SH-SY5Y (cell line): ENCODE results near the gene VAV2.
A peak's percentile ranks its signal among the peaks of the same experiment; 100 is the strongest.

Experiments
- GATA2 ChIP-seq: IDR thresholded peaks from 2 replicates; pipeline ENCODE4 v1.6.1; 2011; ENCODE audit warnings: mild to moderate bottlenecking, low read depth, low read length
- GATA3 ChIP-seq: IDR thresholded peaks from 2 replicates; pipeline ENCODE4 v1.6.1; 2011; ENCODE audit warnings: low read depth, mild to moderate bottlenecking, low read length, moderate library complexity

VAV2 gene

GRCh38 chr9:133945314-133945975 is 46.7 kb downstream of the VAV2 start:
- TF ChIP-seq GATA3 (no peak), GATA2 (no peak)

DNA sequence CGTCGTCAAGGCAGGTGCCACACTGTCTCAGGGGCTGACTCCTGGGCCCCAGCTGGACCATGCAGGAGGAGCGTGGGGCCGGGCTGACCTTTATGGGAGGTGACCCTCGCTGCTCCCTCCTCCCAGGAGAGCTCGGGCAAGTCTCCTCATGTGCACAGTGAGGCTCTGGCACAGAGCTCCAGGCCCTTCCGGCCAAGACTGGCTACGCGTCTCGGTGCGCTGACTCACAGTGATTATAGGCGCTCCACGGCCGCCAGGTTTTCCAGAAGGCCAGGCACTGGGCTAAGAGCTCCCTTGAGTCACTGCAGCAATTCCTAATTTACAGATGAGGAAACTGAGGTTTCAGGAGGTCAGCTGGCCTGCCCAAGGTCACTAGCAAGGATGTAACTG is 47.4 kb downstream of the VAV2 start:
- TF ChIP-seq GATA3 (no peak), GATA2 (no peak)

- TF ChIP-seq GATA3 (no peak), GATA2 (peak; percentile 99)
Observed at GRCh38 chr9:133943781-133944745, 48.1 kb downstream of the VAV2 start.

DNA sequence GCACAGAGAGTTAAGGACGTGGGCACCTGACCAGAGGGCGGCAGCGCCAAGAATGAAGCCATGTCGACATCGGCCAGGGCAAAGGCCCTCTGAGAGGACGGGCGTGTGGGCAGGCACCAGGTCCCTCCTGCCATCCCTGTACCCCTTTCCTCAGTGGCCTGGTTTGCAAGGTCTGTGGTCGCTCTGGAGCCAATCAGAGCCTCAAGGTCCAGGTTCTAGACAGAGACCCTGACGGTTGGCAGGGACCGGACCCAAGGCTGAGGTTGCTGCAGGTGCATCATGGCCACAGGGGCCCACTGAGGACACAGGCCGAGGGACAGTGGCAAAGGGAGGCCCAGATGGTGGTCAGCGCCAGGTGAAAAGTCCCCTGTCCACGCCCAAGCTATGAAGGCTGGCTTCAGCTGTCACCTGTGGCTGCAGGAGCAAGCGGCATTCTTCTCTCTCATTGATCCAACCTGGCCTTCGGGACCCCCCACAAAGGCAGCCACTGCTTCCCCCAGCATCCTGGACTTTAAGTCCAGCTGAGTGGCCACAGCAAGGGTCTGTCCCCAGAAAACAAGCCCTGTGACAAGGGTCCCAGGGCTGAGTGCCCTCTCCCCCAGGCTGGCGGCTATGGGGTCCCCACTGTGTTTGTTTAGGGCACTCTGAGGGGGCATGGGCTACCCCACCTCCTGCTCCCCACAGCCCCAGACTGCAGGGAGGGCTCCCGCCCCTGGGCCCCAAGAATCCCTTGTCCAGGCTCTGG is 48.9 kb downstream of the VAV2 start:
- no peak for TF ChIP-seq GATA2
- TF ChIP-seq GATA3 = no peak

DNA sequence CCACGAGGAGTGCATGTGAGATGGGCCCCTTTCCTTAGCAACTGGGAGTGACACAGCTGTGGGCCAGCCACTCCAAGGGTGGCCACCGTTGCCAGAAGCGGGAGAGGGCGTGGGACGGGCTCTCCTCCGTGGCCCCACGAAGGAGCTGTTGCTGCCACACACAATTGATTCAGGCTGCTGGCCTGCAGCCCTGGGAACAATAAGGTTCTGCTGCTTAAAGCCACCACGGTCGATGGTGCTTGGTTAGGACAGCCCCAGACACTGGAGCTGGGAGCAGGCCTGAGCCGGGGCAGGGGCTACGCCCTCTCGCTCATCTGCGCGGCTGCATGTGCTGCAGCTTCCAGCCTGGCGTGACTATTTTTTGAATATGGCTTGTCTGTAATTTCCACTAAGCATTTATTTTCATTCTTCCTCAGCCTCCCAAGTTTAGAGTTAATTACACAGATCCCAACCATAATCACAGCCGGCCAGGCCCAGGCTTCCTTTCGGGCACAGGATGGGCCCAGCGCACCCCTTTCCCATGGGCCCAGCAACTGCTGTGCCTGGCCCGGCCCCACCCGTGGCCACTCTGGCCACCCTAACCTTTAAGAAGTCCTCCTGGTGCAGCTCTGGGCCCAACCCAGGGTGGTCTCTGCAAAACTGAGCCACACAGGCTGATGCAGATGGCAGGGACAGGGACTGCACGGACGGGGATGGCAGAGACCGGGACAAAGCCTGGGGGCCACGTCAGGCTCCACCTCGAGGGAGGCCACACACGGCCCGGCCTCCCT is 49.7 kb downstream of the VAV2 start:
- no peak for TF ChIP-seq GATA3
- no peak for TF ChIP-seq GATA2

DNA sequence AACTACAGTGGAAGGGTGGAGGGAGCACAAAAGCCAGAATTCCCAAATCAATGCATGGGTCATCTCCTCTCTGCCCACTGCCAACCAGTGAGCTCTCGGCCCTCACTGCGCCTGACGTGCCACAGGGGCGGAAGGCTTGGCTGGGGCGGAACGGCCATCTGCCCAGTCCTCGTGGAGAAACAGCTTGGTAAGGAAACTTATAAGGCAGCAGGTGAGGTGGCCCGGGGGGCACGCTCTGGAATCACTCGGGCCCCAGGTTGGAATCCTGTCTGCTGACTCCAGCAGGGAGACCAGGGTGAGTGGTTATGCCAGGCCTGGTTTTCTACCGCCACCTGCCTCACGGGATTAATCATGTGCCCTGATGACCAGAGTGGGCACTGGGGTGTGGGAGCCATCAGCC is 52.3 kb downstream of the VAV2 start:
- TF ChIP-seq GATA2 (no peak), GATA3 (no peak)

DNA sequence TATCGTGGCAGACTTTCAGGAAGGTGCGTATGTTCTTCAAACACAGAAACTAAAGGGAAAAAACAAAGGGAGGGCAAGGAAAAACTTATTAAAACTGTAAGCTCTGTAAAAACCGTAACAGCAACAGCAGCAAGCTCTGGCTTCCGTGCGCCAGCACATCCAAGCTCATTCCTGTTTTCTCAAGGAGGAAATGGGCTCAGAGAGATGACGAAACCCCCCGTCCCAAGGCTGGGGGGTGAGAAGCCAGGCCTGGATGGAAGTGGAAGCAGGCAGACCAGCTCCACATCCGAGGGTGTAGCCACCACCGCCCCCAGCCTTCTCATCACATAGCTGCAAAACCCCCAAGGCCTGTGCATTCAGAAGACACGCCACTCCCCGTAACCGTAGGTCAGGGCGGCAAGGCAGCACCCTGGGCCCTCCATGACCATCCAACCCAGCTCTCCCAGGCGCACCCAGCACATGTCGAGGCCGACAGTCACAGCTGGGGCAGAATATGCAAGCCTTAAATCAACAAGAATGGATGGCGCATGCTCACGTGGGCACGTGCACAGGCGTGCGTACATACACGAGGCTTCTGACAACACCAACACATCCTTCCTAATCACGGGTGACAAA is 52.8 kb downstream of the VAV2 start:
- TF ChIP-seq GATA2 (no peak), GATA3 (no peak)

DNA sequence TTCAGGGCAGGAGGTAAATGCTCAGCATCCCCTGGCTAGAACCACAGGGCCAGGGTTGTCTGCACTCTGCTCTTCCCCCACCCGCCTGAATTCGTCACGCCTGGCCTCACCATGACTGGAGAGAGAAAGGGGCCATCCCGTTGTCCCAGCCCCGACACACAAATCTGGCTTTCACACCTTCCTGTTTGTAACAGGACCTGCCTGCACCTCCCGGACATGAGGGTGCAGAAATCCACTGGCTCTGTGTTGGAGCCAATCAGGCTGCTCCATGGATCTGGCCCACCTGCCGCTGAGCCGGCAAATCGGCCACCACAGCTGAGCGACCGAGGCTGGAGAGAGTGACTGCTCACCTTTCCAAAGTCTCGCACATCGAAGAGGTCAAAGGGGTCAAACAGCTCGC is 53.4 kb downstream of the VAV2 start:
- TF ChIP-seq GATA3 (no peak), GATA2 (no peak)

- TF ChIP-seq GATA2 (no peak), GATA3 (no peak)
Observed at GRCh38 chr9:133938086-133938485, 54.0 kb downstream of the VAV2 start.

DNA sequence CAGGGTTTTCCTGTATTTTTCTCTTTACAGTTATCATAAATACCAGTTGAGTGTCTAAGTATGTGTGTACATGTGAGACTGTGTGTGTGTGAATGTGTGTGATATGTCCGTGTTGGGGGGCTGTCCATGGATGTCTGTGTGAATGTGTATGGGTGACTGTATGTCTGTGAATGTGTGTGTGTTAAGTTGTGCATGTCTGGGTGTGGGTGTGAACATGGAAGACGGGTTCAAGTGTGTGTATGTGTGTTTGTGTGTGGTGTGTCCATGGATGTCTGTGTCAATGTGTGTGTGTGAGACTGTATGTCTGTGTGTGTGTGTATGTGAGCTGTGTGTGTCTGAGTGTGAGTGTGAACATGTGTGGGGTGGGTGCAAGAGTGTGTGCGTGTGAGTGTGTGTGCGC is 55.0 kb downstream of the VAV2 start:
- TF ChIP-seq GATA3 (no peak), GATA2 (no peak)

GRCh38 chr9:133935328-133936005 is 56.7 kb downstream of the VAV2 start:
- TF ChIP-seq GATA2 = no peak
- TF ChIP-seq GATA3 = no peak

DNA sequence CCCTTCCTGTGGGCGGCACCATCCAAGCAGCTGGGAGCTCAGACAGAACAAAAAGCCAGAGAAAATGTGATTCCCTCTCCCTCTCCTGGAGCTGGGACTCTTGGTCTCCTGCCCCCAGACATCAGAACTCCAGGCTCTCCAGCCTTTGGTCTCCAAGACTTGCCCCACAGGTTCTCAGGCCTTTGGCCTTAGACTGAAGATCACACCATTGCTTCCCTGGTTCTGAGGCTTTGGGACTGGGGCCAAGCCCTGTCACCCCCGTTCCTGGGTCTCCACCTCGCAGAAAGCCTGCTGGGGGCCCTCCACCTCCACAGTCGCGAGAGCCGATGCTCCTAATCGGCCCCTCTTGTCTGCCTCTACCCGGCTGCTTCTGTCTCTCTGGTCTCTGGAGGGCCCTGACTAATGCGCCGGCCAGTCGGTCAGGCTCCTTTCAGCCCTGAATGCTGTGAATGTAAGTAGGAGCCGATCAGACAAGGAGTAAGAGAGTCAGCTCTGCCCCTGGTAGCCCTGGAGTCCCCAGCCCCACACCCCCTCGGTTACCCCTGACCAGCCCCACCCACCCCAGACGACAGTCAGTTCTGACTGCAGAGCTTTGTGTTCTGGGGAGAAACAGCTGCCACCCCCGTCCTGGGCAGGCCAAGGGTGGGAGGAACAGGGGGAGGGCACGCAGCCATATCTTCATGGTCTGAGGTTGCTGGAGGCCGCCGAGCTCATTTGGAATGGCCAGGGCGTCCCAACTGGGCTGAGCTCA is 57.5 kb downstream of the VAV2 start:
- TF ChIP-seq GATA3 = no peak
- no peak for TF ChIP-seq GATA2
